Measurements from ENCODE around the gene YY1AP1.
A peak's percentile ranks its signal among the peaks of the same experiment; 100 is the strongest.
"Not testable (repeated sequence)": the region's sequence is repeated elsewhere in the genome, so short reads cannot be mapped to it uniquely, and the experiment has no call there.

YY1AP1 gene

DNA sequence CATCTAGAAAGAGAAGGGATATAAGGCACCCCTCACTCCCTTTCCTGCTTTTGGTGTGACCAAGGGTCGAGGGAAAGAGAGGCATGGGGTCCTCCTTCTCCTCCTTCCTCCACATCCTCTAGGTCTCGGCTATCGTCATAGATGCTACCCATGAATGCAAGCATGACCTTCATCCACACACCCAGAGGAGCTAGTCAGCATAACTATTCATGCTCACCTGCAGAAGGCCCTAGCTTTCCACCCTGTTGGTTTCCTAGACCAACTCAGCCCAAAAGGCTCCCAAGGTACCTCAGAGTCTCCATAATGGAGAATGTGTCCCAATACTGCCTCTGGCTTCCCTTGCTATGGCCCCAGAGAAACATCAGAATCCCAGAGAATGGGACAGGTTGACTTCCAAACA lies 45.3 kb downstream of the YY1AP1 start:
- no peak for DNase-seq

DNA sequence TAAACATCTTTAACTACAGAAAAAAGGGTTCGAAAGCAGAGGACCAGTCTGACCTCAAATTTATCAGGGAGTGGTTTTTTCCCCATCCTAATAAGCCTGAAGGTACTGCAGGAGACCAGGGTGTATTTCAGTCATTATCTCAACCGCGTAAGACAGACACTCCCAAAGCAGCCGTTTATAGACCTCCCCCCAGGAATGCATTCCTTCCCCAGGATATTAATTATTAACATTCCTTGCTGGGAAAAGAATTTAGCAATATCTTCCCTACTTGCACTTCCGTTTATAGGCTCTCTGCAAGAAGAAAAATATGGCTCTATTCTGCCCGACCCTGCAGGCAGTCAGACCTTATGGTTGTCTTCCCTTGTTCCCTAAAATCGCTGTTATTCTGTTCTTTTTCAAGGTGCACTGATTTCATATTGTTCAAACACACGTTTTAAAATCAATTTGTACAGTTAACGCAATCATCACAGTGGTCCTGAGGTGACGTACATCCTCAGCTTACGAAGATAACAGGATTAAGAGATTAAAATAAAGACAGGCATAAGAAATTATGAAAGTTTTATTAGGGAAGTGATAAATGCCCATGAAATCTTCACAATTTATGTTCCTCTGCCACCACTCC lies 45.9 kb downstream of the YY1AP1 start:
- not testable (repeated sequence) for DNase-seq

DNA sequence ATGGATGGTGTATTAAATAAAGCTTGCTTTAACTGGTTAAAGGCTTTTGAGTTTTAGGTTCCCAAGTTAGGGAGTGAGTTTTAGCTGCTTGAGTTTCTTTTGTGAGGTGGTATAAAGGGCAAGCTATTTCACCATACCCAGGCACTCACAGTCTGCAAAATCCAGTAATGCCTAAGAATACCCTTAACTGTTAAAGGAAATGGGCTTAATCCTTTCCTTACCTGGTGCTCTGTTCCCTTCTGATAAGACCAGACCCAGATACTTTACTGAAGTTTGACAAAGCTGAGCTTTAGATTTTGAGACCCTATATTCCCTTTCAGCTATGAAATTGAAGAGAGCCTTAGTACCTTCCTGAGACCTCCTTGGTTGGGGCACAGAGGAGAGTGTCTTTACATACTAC lies 48.2 kb downstream of the YY1AP1 start:
- peak; percentile 30 for DNase-seq

DNA sequence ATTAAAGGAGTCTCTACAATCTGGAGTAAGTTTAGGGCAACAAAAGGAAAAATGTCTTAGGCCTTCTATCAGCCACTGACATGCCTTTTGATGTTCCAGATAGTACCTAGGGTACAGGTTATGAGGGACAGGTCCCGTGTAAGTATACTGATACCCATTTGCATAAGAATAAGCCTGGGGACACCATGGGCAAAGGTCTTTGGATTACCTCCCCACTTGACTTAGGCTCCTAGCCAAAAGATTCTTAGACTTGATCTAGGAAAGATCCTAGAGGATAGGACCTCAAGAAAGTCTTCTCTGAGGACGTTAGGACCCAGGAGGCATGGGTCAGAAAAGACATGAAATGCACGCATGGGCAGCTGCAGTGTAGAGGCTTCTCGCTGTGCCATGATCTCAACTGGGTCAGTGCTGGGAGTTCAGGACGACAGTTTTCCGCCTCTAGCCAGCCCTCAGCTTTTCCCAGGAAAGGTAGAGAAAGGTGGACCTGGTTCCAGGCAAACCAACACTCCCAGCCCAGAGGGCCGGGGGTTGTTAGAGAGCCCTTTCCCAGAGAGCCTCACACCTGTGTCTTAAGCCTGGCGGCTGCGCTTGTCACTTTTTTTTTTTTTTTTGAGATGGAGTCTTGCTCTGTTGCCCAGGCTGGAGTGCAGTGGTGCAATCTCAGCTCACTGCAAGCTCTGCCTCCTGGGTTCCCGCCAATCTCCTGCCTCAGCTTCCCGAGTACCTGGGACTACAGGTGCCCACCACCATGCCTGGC lies 52.0 kb downstream of the YY1AP1 start:
- DNase-seq: peak; percentile 1

DNA sequence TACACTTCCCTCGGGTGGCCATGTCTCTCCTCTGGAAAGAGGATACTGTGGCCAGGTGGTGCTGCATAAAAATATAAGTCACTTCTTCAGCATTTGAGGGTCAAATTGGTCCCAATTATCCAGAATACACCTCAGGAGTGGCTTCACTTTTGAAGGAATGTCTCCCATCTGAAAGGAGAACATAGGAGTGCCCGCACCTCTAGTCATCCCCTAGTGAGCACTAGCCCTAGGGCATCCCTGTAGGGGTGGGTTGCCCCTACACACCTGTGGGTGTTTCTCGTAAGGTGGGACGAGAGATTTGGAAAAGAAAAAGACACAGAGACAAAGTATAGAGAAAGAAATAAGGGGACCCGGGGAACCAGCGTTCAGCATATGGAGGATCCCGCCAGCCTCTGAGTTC lies 62.1 kb downstream of the YY1AP1 start:
- DNase-seq: not testable (repeated sequence)

DNA sequence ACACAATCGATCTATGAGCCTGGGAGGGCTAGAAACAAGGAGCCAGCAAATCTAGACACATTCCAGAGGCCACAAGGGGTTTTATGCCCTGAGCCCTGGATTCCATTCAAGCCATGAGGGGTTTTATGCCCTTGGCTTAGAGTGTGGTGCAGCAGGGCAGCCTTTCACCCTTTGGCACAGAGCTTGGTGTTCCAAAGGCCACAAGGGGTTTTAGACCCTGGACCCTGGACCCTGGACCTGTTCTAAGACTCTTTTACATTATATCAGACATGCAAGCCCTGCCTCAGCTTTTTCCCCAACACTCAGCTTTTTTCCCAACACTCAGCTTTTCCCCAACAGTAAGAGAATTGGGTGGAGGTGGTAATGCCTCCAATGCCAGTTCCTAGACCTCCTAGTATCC lies 65.2 kb downstream of the YY1AP1 start:
- no peak for DNase-seq

DNA sequence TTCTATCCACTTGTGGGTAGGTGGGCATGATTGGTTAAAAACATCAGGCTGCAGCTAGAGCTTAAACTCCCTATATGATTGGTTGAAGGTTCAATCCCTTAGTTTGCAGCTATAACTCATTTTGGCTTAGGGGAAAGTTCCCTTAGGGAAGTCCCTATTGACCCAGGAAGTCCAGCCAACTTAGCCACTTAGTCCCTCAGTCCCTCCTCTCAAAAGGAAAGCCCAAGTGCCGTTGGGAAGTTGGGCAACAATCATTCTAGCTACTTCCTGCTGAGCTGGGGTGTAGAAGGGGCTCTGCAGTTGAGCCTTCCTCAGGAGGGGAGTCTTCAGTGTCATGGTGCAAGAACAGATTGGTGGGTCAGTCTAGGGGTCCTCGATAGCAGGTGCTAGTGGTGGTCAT lies 66.4 kb downstream of the YY1AP1 start:
- no peak for DNase-seq

DNA sequence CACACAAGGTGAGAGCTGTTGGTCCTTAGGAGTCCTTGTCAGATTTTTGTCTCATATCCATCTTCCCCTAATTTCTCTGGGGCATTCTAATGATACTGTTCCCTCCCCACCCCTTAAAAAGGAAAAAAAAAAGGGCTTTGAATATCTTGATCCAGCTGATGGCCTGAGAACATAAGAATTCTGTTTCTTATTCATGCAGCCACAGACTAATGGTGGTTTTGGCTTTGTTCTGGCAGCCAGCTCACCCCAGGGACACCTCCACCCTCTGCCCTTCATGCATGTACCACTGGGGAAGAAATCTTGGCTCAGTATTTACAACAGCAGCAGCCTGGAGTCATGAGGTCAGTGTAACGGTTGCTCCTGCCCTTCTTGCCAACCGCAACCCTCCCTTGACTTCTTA lies 75.3 kb downstream of the YY1AP1 start:
- not testable (repeated sequence) for DNase-seq

DNA sequence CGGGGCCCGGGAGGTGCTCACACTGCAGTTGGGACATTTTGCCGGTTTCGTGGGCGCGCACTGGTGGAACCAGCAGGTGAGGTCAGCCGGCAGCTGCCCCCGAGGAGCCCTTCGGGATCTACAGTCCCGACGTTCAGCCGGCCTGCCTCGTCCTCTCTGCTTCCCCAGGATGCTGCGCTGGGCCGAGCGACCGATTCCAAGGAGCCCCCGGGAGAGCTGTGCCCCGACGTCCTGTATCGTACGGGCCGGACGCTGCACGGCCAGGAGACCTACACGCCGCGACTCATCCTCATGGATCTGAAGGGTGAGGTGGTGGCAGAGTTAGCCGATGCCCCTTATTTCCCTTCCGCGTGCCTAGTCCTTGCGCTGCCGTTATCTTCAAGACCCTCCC lies 78.3 kb downstream of the YY1AP1 start:
- not testable (repeated sequence) for DNase-seq

DNA sequence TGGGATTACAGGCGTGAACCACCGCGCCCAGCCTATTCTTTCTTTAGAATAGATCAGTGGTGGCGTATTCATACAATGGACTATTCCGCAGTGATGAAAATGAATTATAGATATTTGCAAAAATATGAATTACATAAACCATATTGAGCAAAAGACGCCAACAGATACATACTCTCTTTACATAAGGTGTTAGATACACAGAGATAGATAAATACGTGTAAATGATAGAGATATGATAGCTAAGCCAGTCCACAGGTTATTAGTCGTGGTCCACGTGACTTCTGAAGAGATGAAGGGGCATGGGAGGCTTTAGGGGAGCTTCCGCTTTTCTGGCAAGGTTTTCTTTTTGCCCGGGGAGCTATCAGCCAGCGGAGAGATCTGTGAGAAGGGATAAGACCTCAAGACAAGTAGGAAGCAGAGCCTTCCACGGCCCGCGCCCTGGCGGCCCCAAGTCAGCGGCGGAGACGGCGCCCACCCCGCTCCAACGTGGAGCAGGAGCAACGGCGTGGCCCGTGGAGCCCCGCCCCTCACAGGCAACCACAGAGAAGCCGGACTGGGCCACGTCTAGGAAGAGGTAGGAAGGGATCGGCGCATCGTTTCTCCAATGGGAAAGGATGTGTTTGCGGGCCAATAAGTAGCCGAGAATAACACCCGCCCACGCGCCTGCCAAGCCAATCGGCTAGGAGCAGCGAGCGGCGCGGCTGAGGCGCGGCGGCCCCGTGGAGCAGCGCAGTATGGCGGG lies 78.9 kb downstream of the YY1AP1 start, which contains the start of gene MSTO1:
MSTO1 (plus strand) TSS at position 704 of the 742 bp plus-strand sequence; CDS start at position 735, 31 bp downstream.
- peak; percentile 99 for DNase-seq
